HEK293 (cell line): ENCODE measurements around the gene TTLL11.

Experiments used
- CTCF ChIA-PET: fragments of 350-600 bp; formaldehyde crosslinking; extraction: SDS; loops from one replicate; lab custom pipeline; 2021; ENCODE audit warnings: antibody characterized with exemption; lab: Yijun Ruan, JAX
- POLR2A ChIA-PET: fragments of 300-600 bp; formaldehyde crosslinking; extraction: SDS; loops from one replicate; lab custom pipeline; 2020; ENCODE audit warnings: antibody characterized with exemption, inconsistent platforms; lab: Yijun Ruan, JAX
- H3K27ac ChIP-seq: fragments of 200-500 bp; sonication (Bioruptor generic); 2 replicates; pipeline ENCODE4 v1.5.1; 2014; ENCODE audit warnings: low read depth, low read length, control low read depth, inconsistent platforms; ENCODE audit errors: extremely low read depth
- H3K36me3 ChIP-seq, 2 experiments: fragments of 200-500 bp in 1 of 2; sonication (Bioruptor generic) in 1 of 2; 1 replicate in 1 of 2; 2 replicates in 1 of 2; pipeline ENCODE4 v1.5.1; 2014 to 2017; ENCODE audit warnings: inconsistent platforms in 2 of 2, low read length in 2 of 2; ENCODE audit not compliant: control insufficient read depth in 2 of 2, insufficient read depth in 1 of 2
- H3K4me1 ChIP-seq: fragments of 200-500 bp; sonication (Bioruptor generic); 2 replicates; pipeline ENCODE4 v1.5.1; 2014; ENCODE audit warnings: mild to moderate bottlenecking, low read length, inconsistent platforms; ENCODE audit not compliant: control insufficient read depth, insufficient read depth
- H3K4me3 ChIP-seq: 2 replicates; pipeline ENCODE4 v1.5.1; 2011; ENCODE audit warnings: low read depth, mild to moderate bottlenecking, control low read depth, low read length, moderate library complexity
- H3K9me3 ChIP-seq: fragments of 200-500 bp; sonication (Bioruptor generic); 2 replicates; pipeline ENCODE4 v1.5.1; 2014; ENCODE audit warnings: low read depth, low read length, inconsistent platforms; ENCODE audit not compliant: control insufficient read depth, insufficient read depth
- EGR2 ChIP-seq: fragments of 450-650 bp; formaldehyde crosslinking; IDR thresholded peaks from 2 replicates; pipeline ENCODE4 v1.5.1; 2016; ENCODE audit warnings: low read depth, missing biosample characterization, missing genetic modification characterization
- GLI4 ChIP-seq: fragments of 450-650 bp; formaldehyde crosslinking; IDR thresholded peaks from 2 replicates; pipeline ENCODE4 v1.5.1; 2016; ENCODE audit warnings: missing biosample characterization, missing genetic modification characterization
- GLIS2 ChIP-seq: fragments of 450-650 bp; formaldehyde crosslinking; IDR thresholded peaks from 2 replicates; pipeline ENCODE4 v1.5.1; 2016; ENCODE audit warnings: missing biosample characterization, missing genetic modification characterization
- KLF1 ChIP-seq: fragments of 450-650 bp; formaldehyde crosslinking; IDR thresholded peaks from 2 replicates; pipeline ENCODE4 v1.5.1; 2016; ENCODE audit warnings: missing biosample characterization, missing genetic modification characterization
- OVOL3 ChIP-seq: fragments of 450-650 bp; formaldehyde crosslinking; IDR thresholded peaks from 2 replicates; pipeline ENCODE4 v1.5.1; 2016; ENCODE audit warnings: missing biosample characterization, missing genetic modification characterization
- PRDM1 ChIP-seq: fragments of 450-650 bp; formaldehyde crosslinking; IDR thresholded peaks from 2 replicates; pipeline ENCODE4; 2016; ENCODE audit warnings: missing biosample characterization, missing genetic modification characterization
- TCF7L2 ChIP-seq: IDR thresholded peaks from 2 replicates; pipeline ENCODE4 v1.6.1; 2011; ENCODE audit warnings: low read depth, mild to moderate bottlenecking, inconsistent platforms, low read length, moderate library complexity, borderline replicate concordance
- WT1 ChIP-seq: fragments of 450-650 bp; formaldehyde crosslinking; IDR thresholded peaks from 2 replicates; pipeline ENCODE4 v1.5.1; 2016; ENCODE audit warnings: missing biosample characterization, missing genetic modification characterization
- YY2 ChIP-seq: fragments of 450-650 bp; formaldehyde crosslinking; IDR thresholded peaks from 2 replicates; pipeline ENCODE4 v1.5.1; 2016; ENCODE audit warnings: missing biosample characterization, missing genetic modification characterization
- ZBTB10 ChIP-seq: fragments of 450-650 bp; formaldehyde crosslinking; IDR thresholded peaks from 2 replicates; pipeline ENCODE4 v1.5.1; 2016; ENCODE audit warnings: missing biosample characterization, missing genetic modification characterization
- ZBTB48 ChIP-seq: fragments of 450-650 bp; formaldehyde crosslinking; IDR thresholded peaks from 2 replicates; pipeline ENCODE4 v1.5.1; 2016; ENCODE audit warnings: missing biosample characterization, missing genetic modification characterization
- ZFHX2 ChIP-seq: fragments of 450-650 bp; formaldehyde crosslinking; conservative IDR thresholded peaks from 2 replicates; pipeline ENCODE4 v1.5.1; 2016; ENCODE audit warnings: missing biosample characterization, missing genetic modification characterization
- ZFP41 ChIP-seq: fragments of 450-650 bp; formaldehyde crosslinking; IDR thresholded peaks from 2 replicates; pipeline ENCODE4 v1.5.1; 2016; ENCODE audit warnings: missing biosample characterization, missing genetic modification characterization, borderline replicate concordance
- ZNF112 ChIP-seq: fragments of 450-650 bp; formaldehyde crosslinking; IDR thresholded peaks from 2 replicates; pipeline ENCODE4 v1.5.0; 2017; ENCODE audit warnings: missing biosample characterization, missing genetic modification characterization
- ZNF274 ChIP-seq, 2 experiments: fragments of 200-500 bp in 1 of 2; fragments of 450-650 bp in 1 of 2; sonication (Bioruptor generic) in 1 of 2; formaldehyde crosslinking in 1 of 2; IDR thresholded peaks; 2 replicates each; pipeline versions ENCODE4 v1.5.1 to v1.6.1; 2014 to 2016; ENCODE audit warnings: borderline replicate concordance in 1 of 2, inconsistent platforms in 1 of 2, low read length in 1 of 2, missing biosample characterization in 1 of 2, missing genetic modification characterization in 1 of 2
- ZNF423 ChIP-seq: fragments of 450-650 bp; formaldehyde crosslinking; IDR thresholded peaks from 2 replicates; pipeline ENCODE4 v1.5.1; 2016; ENCODE audit warnings: missing biosample characterization, missing genetic modification characterization
- ZNF549 ChIP-seq: fragments of 450-650 bp; IDR thresholded peaks from 2 replicates; pipeline ENCODE4 v1.5.1; 2018; ENCODE audit warnings: missing biosample characterization, missing genetic modification characterization, mild to moderate bottlenecking, inconsistent platforms, moderate library complexity
- ZNF558 ChIP-seq: fragments of 450-650 bp; formaldehyde crosslinking; IDR thresholded peaks from 2 replicates; pipeline ENCODE4 v1.5.1; 2016; ENCODE audit warnings: missing biosample characterization, missing genetic modification characterization
- ZNF571 ChIP-seq: fragments of 450-650 bp; formaldehyde crosslinking; IDR thresholded peaks from 2 replicates; pipeline ENCODE4 v1.5.0; 2017; ENCODE audit warnings: missing biosample characterization, missing genetic modification characterization
- ZNF596 ChIP-seq: fragments of 450-650 bp; IDR thresholded peaks from 2 replicates; pipeline ENCODE4 v1.5.0; 2018; ENCODE audit warnings: missing biosample characterization, mild to moderate bottlenecking, missing genetic modification characterization, moderate library complexity
- ZNF629 ChIP-seq: fragments of 450-650 bp; formaldehyde crosslinking; IDR thresholded peaks from 2 replicates; pipeline ENCODE4 v1.5.1; 2017; ENCODE audit warnings: missing biosample characterization, missing genetic modification characterization
- ZNF701 ChIP-seq: fragments of 450-650 bp; formaldehyde crosslinking; IDR thresholded peaks from 2 replicates; pipeline ENCODE4 v1.5.1; 2016; ENCODE audit warnings: missing biosample characterization, missing genetic modification characterization
- ZNF704 ChIP-seq: fragments of 450-650 bp; formaldehyde crosslinking; IDR thresholded peaks from 2 replicates; pipeline ENCODE4 v1.5.1; 2016; ENCODE audit warnings: missing biosample characterization, missing genetic modification characterization
- ZNF776 ChIP-seq: fragments of 450-650 bp; formaldehyde crosslinking; IDR thresholded peaks from 2 replicates; pipeline ENCODE4 v1.5.0; 2017; ENCODE audit warnings: missing biosample characterization, missing genetic modification characterization, borderline replicate concordance
- ZSCAN30 ChIP-seq: fragments of 450-650 bp; IDR thresholded peaks from 2 replicates; pipeline ENCODE4 v1.5.1; 2018; ENCODE audit warnings: missing biosample characterization, mild to moderate bottlenecking, missing genetic modification characterization, moderate library complexity
- ZSCAN4 ChIP-seq: fragments of 450-650 bp; formaldehyde crosslinking; IDR thresholded peaks from 2 replicates; pipeline ENCODE4 v1.5.1; 2017; ENCODE audit warnings: missing biosample characterization, missing genetic modification characterization
- TF ChIP-seq, protein P1 (sequence below): fragments of 450-650 bp; formaldehyde crosslinking; IDR thresholded peaks from 2 replicates; pipeline ENCODE4 v1.5.1; 2016; ENCODE audit warnings: missing biosample characterization, missing genetic modification characterization
- TF ChIP-seq, protein P2 (sequence below): fragments of 450-650 bp; formaldehyde crosslinking; IDR thresholded peaks from 2 replicates; pipeline ENCODE4 v1.5.1; 2016; ENCODE audit warnings: missing biosample characterization, missing genetic modification characterization

The TTLL11 gene

DNA sequence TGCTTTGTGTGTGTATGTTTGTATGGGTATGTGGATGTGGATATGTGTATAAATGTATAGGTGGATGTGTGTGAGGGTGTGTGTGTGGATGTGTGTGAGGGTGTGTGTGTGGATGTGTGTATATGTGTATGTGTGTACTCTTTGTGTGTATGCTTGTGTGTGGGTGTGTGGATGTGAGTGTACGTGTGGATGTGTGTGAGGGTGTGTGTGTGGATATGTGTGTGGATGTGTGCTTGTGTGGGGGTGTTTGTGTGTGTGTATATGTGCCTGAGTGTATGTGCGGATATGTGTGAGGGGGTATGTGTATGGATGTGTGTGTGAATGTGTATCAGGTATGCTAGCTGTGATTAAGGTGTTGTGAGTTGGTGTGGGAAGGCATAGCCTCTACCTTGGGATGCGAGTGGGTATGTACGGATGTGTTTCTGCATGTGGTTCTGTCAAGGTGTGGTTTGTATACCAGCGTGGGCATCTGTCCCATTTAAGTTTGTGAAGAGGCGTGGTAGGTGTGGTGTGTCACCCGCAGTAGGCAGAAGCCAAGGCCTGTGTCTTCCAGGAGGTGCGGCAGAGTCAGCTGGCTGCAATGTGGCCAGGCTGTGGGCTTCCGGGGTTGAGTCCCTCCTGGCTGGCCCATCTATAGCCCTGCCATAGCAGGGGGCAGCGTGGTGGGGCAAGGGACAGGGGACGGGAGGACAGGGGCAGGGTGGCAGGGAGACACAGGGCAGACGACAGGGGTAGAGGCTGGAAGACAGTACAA lies 285.9 kb downstream of the TTLL11 start:
- Histone ChIP-seq H3K36me3 (no peaks in the 10 kb centered on the region), H3K9me3 (no peaks in the 10 kb centered on the region), H3K4me3 (no peak overlapping the region), H3K27ac (no peak overlapping the region), H3K4me1 (no peaks in the 10 kb centered on the region)
- TF ChIP-seq ZNF274 (IDR thresholded peaks at IDR 0.05; ENCODE audit: low read length): no peak
- TF ChIP-seq ZNF274 (tag by site-specific recombination; IDR thresholded peaks at IDR 0.05; ENCODE audit: borderline replicate concordance): no peak
- no peak for TF ChIP-seq ZNF596 (tag by site-specific recombination)
- TF ChIP-seq ZSCAN4 (tag by site-specific recombination): peak; percentile 82
- no peak for TF ChIP-seq ZNF423
- TF ChIP-seq ZNF571 (tag by site-specific recombination): no peak
- no peak for TF ChIP-seq GLIS2 (tag by site-specific recombination)
- peak; percentile 84 for TF ChIP-seq EGR2 (tag by site-specific recombination)
- TF ChIP-seq ZSCAN30 (tag by site-specific recombination): no peak
- peak; percentile 77 for TF ChIP-seq ZFHX2 (tag by site-specific recombination)
- TF ChIP-seq OVOL3 (tag by site-specific recombination): no peak
- TF ChIP-seq KLF1 (tag by site-specific recombination): no peak
- TF ChIP-seq ZBTB48 (tag by site-specific recombination): no peak
- no peak for TF ChIP-seq ZNF701 (tag by site-specific recombination)
- no peak for TF ChIP-seq ZNF549 (tag by site-specific recombination)
- POLR2A ChIA-PET: no interaction called here
- CTCF ChIA-PET: no interaction called here

DNA sequence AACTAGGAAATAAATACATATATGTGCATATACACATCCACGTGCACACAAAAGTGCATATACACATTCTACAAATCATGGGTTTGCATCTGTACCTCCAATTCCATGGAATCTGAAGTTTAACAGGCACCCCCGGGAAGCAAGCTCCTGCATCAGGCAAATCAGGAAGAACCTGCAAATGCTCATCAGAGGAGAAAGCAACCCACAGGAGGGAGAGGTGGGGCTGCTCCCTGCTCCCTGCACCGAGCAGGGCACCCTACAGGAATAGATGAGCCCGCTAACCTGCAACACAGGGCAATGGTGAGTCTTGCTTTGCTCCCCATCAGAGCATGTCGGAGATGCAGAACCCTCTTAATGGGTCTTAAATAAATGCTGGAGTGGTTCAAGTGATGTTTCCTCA lies 290.4 kb downstream of the TTLL11 start:
- POLR2A ChIA-PET: no interaction called here
- TF ChIP-seq ZNF596 (tag by site-specific recombination) (no peak), ZFP41 (tag by site-specific recombination) (no peak), ZNF423 (no peak), ZNF704 (tag by site-specific recombination) (no peak), GLIS2 (tag by site-specific recombination) (no peak), ZBTB10 (tag by site-specific recombination) (no peak), PRDM1 (tag by site-specific recombination) (no peak), ZNF558 (no peak), ZNF112 (tag by site-specific recombination) (no peak), WT1 (tag by site-specific recombination) (no peak), ZNF776 (tag by site-specific recombination) (no peak), TCF7L2 (no peak), YY2 (no peak), ZNF629 (tag by site-specific recombination) (no peak), GLI4 (tag by site-specific recombination) (no peak)
- TF ChIP-seq, protein P1, sequence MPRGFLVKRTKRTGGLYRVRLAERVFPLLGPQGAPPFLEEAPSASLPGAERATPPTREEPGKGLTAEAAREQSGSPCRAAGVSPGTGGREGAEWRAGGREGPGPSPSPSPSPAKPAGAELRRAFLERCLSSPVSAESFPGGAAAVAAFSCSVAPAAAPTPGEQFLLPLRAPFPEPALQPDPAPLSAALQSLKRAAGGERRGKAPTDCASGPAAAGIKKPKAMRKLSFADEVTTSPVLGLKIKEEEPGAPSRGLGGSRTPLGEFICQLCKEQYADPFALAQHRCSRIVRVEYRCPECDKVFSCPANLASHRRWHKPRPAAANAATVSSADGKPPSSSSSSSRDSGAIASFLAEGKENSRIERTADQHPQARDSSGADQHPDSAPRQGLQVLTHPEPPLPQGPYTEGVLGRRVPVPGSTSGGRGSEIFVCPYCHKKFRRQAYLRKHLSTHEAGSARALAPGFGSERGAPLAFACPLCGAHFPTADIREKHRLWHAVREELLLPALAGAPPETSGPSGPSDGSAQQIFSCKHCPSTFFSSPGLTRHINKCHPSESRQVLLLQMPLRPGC: no peak
- TF ChIP-seq, protein P2, sequence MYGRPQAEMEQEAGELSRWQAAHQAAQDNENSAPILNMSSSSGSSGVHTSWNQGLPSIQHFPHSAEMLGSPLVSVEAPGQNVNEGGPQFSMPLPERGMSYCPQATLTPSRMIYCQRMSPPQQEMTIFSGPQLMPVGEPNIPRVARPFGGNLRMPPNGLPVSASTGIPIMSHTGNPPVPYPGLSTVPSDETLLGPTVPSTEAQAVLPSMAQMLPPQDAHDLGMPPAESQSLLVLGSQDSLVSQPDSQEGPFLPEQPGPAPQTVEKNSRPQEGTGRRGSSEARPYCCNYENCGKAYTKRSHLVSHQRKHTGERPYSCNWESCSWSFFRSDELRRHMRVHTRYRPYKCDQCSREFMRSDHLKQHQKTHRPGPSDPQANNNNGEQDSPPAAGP (tag by site-specific recombination): no peak

More for the DNA sequence above, 290.4 kb downstream of the TTLL11 start:
- H3K9me3 ChIP-seq: no peaks in the 10 kb centered on the region
- CTCF ChIA-PET: interaction anchor here (0.7 kb wide), 1 partner anchor 106 kb away, joined by 4 read pairs; no protein-coding TSS in a partner anchor
- H3K4me3 ChIP-seq: no peak overlapping the region
- no peaks in the 10 kb centered on the region for H3K36me3 ChIP-seq
- no peak overlapping the region for H3K27ac ChIP-seq
- no peaks in the 10 kb centered on the region for H3K4me1 ChIP-seq
